Trophoblast cell (in vitro differentiated cells and primary cell): ENCODE measurements around the gene SESN2. TPM values are rescaled to one million over a fixed set of nuclear protein-coding genes. Genes with fewer than 3 reads are reported as not detected.
A peak's percentile ranks its signal among the peaks of the same experiment; 100 is the strongest.

Experiments used
- DNase-seq, 2 donors: peaks; one replicate each; pipeline ENCODE4 v3.0.0-alpha.2; 2016
- H2AFZ ChIP-seq: 2 replicates; pipeline ENCODE4 v1.6.1; 2013; ENCODE audit warnings: low read length, moderate library complexity, mild to moderate bottlenecking; ENCODE audit not compliant: insufficient read depth, poor library complexity
- H2AK5ac ChIP-seq: 2 replicates; pipeline ENCODE4 v1.6.1; 2013; ENCODE audit warnings: mild to moderate bottlenecking, low read length
- H2BK120ac ChIP-seq: 2 replicates; pipeline ENCODE4 v1.6.1; 2013; ENCODE audit warnings: low read length, mild to moderate bottlenecking, moderate library complexity; ENCODE audit not compliant: insufficient read depth, poor library complexity
- H2BK12ac ChIP-seq: 2 replicates; pipeline ENCODE4 v1.6.1; 2013; ENCODE audit warnings: mild to moderate bottlenecking, low read length, moderate library complexity
- H2BK5ac ChIP-seq: 2 replicates; pipeline ENCODE4 v1.6.1; 2013; ENCODE audit warnings: low read length, low read depth, moderate library complexity, mild to moderate bottlenecking; ENCODE audit not compliant: poor library complexity
- H3K14ac ChIP-seq: 2 replicates; pipeline ENCODE4 v1.6.1; 2013; ENCODE audit warnings: mild to moderate bottlenecking, low read length
- H3K18ac ChIP-seq: 2 replicates; pipeline ENCODE4 v1.6.1; 2013; ENCODE audit warnings: mild to moderate bottlenecking, low read length
- H3K23ac ChIP-seq: 2 replicates; pipeline ENCODE4 v1.6.1; 2013; ENCODE audit warnings: low read length
- H3K27ac ChIP-seq: 2 replicates; pipeline ENCODE4 v1.5.1; 2013; ENCODE audit warnings: low read depth, mild to moderate bottlenecking, inconsistent platforms, low read length, moderate library complexity
- H3K27me3 ChIP-seq: 2 replicates; pipeline ENCODE4 v1.6.1; 2013; ENCODE audit warnings: inconsistent platforms, mild to moderate bottlenecking, low read length, moderate library complexity; ENCODE audit not compliant: insufficient read depth
- H3K36me3 ChIP-seq, 2 experiments: 1 replicate in 1 of 2; 2 replicates in 1 of 2; pipeline ENCODE4 v1.6.1; 2013; ENCODE audit warnings: low read length in 2 of 2, mild to moderate bottlenecking in 2 of 2, moderate library complexity in 1 of 2; ENCODE audit not compliant: insufficient read depth in 2 of 2, control insufficient read depth in 1 of 2
- H3K4ac ChIP-seq: 2 replicates; pipeline ENCODE4 v1.6.1; 2013; ENCODE audit warnings: low read depth, mild to moderate bottlenecking, low read length, moderate library complexity
- H3K4me1 ChIP-seq, 2 experiments: 1 replicate in 1 of 2; 2 replicates in 1 of 2; pipeline ENCODE4 v1.6.1; 2013; ENCODE audit warnings: low read length in 2 of 2, mild to moderate bottlenecking in 2 of 2, moderate library complexity in 1 of 2; ENCODE audit not compliant: insufficient read depth in 2 of 2, control insufficient read depth in 1 of 2
- H3K4me2 ChIP-seq: 2 replicates; pipeline ENCODE4 v1.6.1; 2013; ENCODE audit warnings: inconsistent platforms, mild to moderate bottlenecking, low read length, moderate library complexity
- H3K4me3 ChIP-seq: 2 replicates; pipeline ENCODE4 v1.5.1; 2013; ENCODE audit warnings: mild to moderate bottlenecking, low read depth, low read length, inconsistent platforms
- H3K79me1 ChIP-seq: one replicate; pipeline ENCODE4 v1.6.1; 2013; ENCODE audit warnings: low read length
- H3K79me2 ChIP-seq: 2 replicates; pipeline ENCODE4 v1.6.1; 2013; ENCODE audit warnings: low read length, mild to moderate bottlenecking; ENCODE audit not compliant: control insufficient read depth, insufficient read depth, poor library complexity
- H3K9ac ChIP-seq: 2 replicates; pipeline ENCODE4 v1.6.1; 2013; ENCODE audit warnings: mild to moderate bottlenecking, low read length
- H3K9me3 ChIP-seq: 2 replicates; pipeline ENCODE4 v1.6.1; 2013; ENCODE audit warnings: low read depth, mild to moderate bottlenecking, control low read depth, inconsistent platforms, low read length; ENCODE audit not compliant: insufficient read depth
- H4K12ac ChIP-seq: 2 replicates; pipeline ENCODE4 v1.6.1; 2013; ENCODE audit warnings: low read depth, mild to moderate bottlenecking, low read length, moderate library complexity
- H4K8ac ChIP-seq: 2 replicates; pipeline ENCODE4 v1.6.1; 2013; ENCODE audit warnings: low read depth, mild to moderate bottlenecking, low read length, moderate library complexity
- H4K91ac ChIP-seq: one replicate; pipeline ENCODE4 v1.6.1; 2013; ENCODE audit warnings: low read depth, mild to moderate bottlenecking, low read length, moderate library complexity
- WGBS: extraction: QIAGEN DNeasy Blood & Tissue Kit; methylation state at CpG from one replicate; pipeline ENCODE4 v1.1.7; 2013; ENCODE audit warnings: missing lambda C conversion rate; ENCODE audit not compliant: insufficient read length, insufficient coverage; ENCODE audit errors: extremely low coverage; 5-methylcytosine and 5-hydroxymethylcytosine counted together
- polyA plus RNA-seq: library from polyadenylated mRNA; stranded (reverse); fragments of 200-250 nt; gene quantifications from 2 replicates; pipeline ENCODE4 v1.2.3, GENCODE V29; 2013

SESN2 gene
- 58.3 and 60.8 TPM in 2 replicates for polyA plus RNA-seq

- peak within 1 kb of the TSS; percentile 93 for H3K4me2 ChIP-seq
- H3K36me3 ChIP-seq: peaks cover 0 to 2% of the 10 kb centered on the region in 2 experiments
- peak within 1 kb of the TSS; percentile 99 for H3K18ac ChIP-seq
- no peaks in the 10 kb centered on the region for H3K27me3 ChIP-seq
- peak within 1 kb of the TSS; percentile 92 for H4K12ac ChIP-seq
- peaks cover 5 to 14% of the 10 kb centered on the region in 2 experiments for H3K4me1 ChIP-seq
- no CpG with 5 or more reads among the region's 76 CpGs for WGBS
- peak within 1 kb of the TSS; percentile 88 for H3K27ac ChIP-seq
- H3K4me3 ChIP-seq: peak within 1 kb of the TSS; percentile 85
- peak within 1 kb of the TSS; percentile 98 for H2BK5ac ChIP-seq
- peak within 1 kb of the TSS; percentile 89 for H2BK12ac ChIP-seq
- H3K79me2 ChIP-seq: peaks cover 27% of the 10 kb centered on the region
- H4K8ac ChIP-seq: peak within 1 kb of the TSS; percentile 91
- no peaks in the 10 kb centered on the region for H3K9me3 ChIP-seq
- H3K9ac ChIP-seq: peak within 1 kb of the TSS; percentile 90
- H4K91ac ChIP-seq: peak within 1 kb of the TSS; percentile 98
- H3K4ac ChIP-seq: peak within 1 kb of the TSS; percentile 99
- H3K14ac ChIP-seq: peak within 1 kb of the TSS; percentile 100
- peak within 1 kb of the TSS; percentile 97 for H2AFZ ChIP-seq
- H3K23ac ChIP-seq: no peak within 1 kb of the TSS
- DNase-seq: peak; percentile 100
- peaks cover 10% of the 10 kb centered on the region for H3K79me1 ChIP-seq
- H2AK5ac ChIP-seq: peak within 1 kb of the TSS; percentile 98
- H2BK120ac ChIP-seq: peak within 1 kb of the TSS; percentile 97
Observed at GRCh38 chr1:28259252-28259933, at the start of gene SESN2. TSS of gene SESN2 (plus strand) at chr1:28259518. CDS start at chr1:28259848, 330 bp downstream.

- no peak overlapping the region for H3K23ac ChIP-seq
- no peak overlapping the region for H3K27ac ChIP-seq
- H3K4me1 ChIP-seq: no peaks in the 10 kb centered on the region
- H3K4ac ChIP-seq: no peak overlapping the region
- no peak for DNase-seq
- no peaks in the 10 kb centered on the region for H3K79me2 ChIP-seq
- no peak overlapping the region for H3K4me2 ChIP-seq
- H3K18ac ChIP-seq: no peak overlapping the region
- H2AFZ ChIP-seq: no peak overlapping the region
- H3K27me3 ChIP-seq: no peaks in the 10 kb centered on the region
- no peak overlapping the region for H2BK12ac ChIP-seq
- no peak overlapping the region for H2BK120ac ChIP-seq
- no peaks in the 10 kb centered on the region for H3K79me1 ChIP-seq
- no peak overlapping the region for H4K91ac ChIP-seq
- no peak overlapping the region for H2BK5ac ChIP-seq
- peaks cover 22 to 30% of the 10 kb centered on the region in 2 experiments for H3K36me3 ChIP-seq
- WGBS: no CpG with 5 or more reads among the region's 1 CpG
- no peak overlapping the region for H4K8ac ChIP-seq
- no peak overlapping the region for H3K14ac ChIP-seq
- no peak overlapping the region for H3K4me3 ChIP-seq
- H2AK5ac ChIP-seq: no peak overlapping the region
- H4K12ac ChIP-seq: no peak overlapping the region
- no peak overlapping the region for H3K9ac ChIP-seq
- no peaks in the 10 kb centered on the region for H3K9me3 ChIP-seq
Observed at GRCh38 chr1:28209700-28210099, 49.6 kb upstream of the SESN2 start.

- Histone ChIP-seq H3K79me1 (no peaks in the 10 kb centered on the region), H2AK5ac (no peak overlapping the region), H3K4ac (no peak overlapping the region), H3K23ac (no peak overlapping the region), H3K14ac (no peak overlapping the region), H3K27me3 (no peaks in the 10 kb centered on the region), H3K9me3 (no peaks in the 10 kb centered on the region), H3K4me2 (no peak overlapping the region), H3K27ac (no peak overlapping the region), H4K12ac (no peak overlapping the region), H4K91ac (no peak overlapping the region), H3K36me3 (peaks cover 14 to 21% of the 10 kb centered on the region in 2 experiments), H2BK5ac (no peak overlapping the region), H2BK120ac (no peak overlapping the region), H3K18ac (no peak overlapping the region), H3K4me1 (no peaks in the 10 kb centered on the region), H2BK12ac (no peak overlapping the region), H2AFZ (no peak overlapping the region), H3K9ac (no peak overlapping the region), H3K79me2 (no peaks in the 10 kb centered on the region), H4K8ac (no peak overlapping the region), H3K4me3 (no peak overlapping the region)
- WGBS: no CpG with 5 or more reads among the region's 2 CpGs
- no peak for DNase-seq
Observed at GRCh38 chr1:28213315-28213714, 46.0 kb upstream of the SESN2 start.

DNA sequence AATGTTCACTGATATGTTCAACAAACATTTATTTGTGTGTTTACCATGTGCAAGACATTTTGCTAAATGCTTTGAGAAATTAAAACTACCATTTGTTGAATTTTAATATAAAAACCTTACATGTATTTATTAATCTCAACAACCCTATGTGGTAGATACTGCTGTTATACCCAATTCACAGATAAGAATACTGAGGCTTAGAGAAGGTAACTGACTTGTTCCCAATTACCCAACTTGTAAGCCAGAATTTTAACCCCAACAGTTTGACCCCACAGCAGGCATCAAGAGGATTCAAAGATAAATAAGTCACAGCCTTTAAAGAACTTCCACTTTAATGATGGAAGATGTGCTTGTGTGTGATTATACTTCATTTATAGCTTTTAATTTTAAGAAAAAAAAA is 30.2 kb upstream of the SESN2 start:
- H3K79me1 ChIP-seq: peaks cover 3% of the 10 kb centered on the region
- no peaks in the 10 kb centered on the region for H3K27me3 ChIP-seq
- no peak overlapping the region for H2BK120ac ChIP-seq
- no peak overlapping the region for H3K4me2 ChIP-seq
- H2AFZ ChIP-seq: no peak overlapping the region
- no peak overlapping the region for H4K8ac ChIP-seq
- H3K79me2 ChIP-seq: peaks cover 9% of the 10 kb centered on the region
- no peak overlapping the region for H2BK12ac ChIP-seq
- no peak overlapping the region for H4K91ac ChIP-seq
- no peak overlapping the region for H3K4ac ChIP-seq
- no peak overlapping the region for H3K18ac ChIP-seq
- H3K9me3 ChIP-seq: no peaks in the 10 kb centered on the region
- DNase-seq: no peak
- H3K27ac ChIP-seq: no peak overlapping the region
- H2AK5ac ChIP-seq: no peak overlapping the region
- H3K4me1 ChIP-seq: no peaks in the 10 kb centered on the region
- no peak overlapping the region for H2BK5ac ChIP-seq
- H3K4me3 ChIP-seq: no peak overlapping the region
- no peak overlapping the region for H3K23ac ChIP-seq
- H3K36me3 ChIP-seq: peaks cover 12 to 17% of the 10 kb centered on the region in 2 experiments
- no peak overlapping the region for H3K14ac ChIP-seq
- H3K9ac ChIP-seq: no peak overlapping the region
- no peak overlapping the region for H4K12ac ChIP-seq
